Ishikawa (cell line): Measurements from ENCODE around the gene UBE2E3.

Source experiments
- CEBPB ChIP-seq: IDR thresholded peaks from 2 replicates; pipeline ENCODE4 v1.6.1; 2012
- CREB1 ChIP-seq: IDR thresholded peaks from 2 replicates; pipeline ENCODE4 v1.6.1; 2012; ENCODE audit warnings: low read depth
- EGR1 ChIP-seq: IDR thresholded peaks from 2 replicates; pipeline ENCODE4 v1.6.1; 2012
- EP300 ChIP-seq: IDR thresholded peaks from 2 replicates; pipeline ENCODE4 v1.6.1; 2012; ENCODE audit warnings: borderline replicate concordance
- FOXM1 ChIP-seq: IDR thresholded peaks from 2 replicates; pipeline ENCODE4 v1.6.1; 2012; ENCODE audit warnings: low read depth, borderline replicate concordance
- MAX ChIP-seq: IDR thresholded peaks from 2 replicates; pipeline ENCODE4 v1.6.1; 2012
- NFIC ChIP-seq: IDR thresholded peaks from 2 replicates; pipeline ENCODE4 v1.6.1; 2012
- RAD21 ChIP-seq: IDR thresholded peaks from 2 replicates; pipeline ENCODE4 v1.6.1; 2012; ENCODE audit warnings: low read depth
- TAF1 ChIP-seq: IDR thresholded peaks from 2 replicates; pipeline ENCODE4 v1.6.1; 2012; ENCODE audit warnings: low read depth, mild to moderate bottlenecking
- TCF12 ChIP-seq: IDR thresholded peaks from 2 replicates; pipeline ENCODE4 v1.6.1; 2012; ENCODE audit warnings: low read depth
- TEAD4 ChIP-seq: IDR thresholded peaks from 2 replicates; pipeline ENCODE4 v1.6.1; 2012
- USF1 ChIP-seq: IDR thresholded peaks from 2 replicates; pipeline ENCODE4 v1.6.1; 2012
- YY1 ChIP-seq: IDR thresholded peaks from 2 replicates; pipeline ENCODE4 v1.6.1; 2012; ENCODE audit warnings: low read depth
- ZBTB7A ChIP-seq: IDR thresholded peaks from 2 replicates; pipeline ENCODE4 v1.6.1; 2012; ENCODE audit warnings: low read depth
- TF ChIP-seq, protein P1 (sequence below): IDR thresholded peaks from 2 replicates; pipeline ENCODE4 v1.6.1; 2012; ENCODE audit warnings: low read depth, mild to moderate bottlenecking

Gene UBE2E3

DNA sequence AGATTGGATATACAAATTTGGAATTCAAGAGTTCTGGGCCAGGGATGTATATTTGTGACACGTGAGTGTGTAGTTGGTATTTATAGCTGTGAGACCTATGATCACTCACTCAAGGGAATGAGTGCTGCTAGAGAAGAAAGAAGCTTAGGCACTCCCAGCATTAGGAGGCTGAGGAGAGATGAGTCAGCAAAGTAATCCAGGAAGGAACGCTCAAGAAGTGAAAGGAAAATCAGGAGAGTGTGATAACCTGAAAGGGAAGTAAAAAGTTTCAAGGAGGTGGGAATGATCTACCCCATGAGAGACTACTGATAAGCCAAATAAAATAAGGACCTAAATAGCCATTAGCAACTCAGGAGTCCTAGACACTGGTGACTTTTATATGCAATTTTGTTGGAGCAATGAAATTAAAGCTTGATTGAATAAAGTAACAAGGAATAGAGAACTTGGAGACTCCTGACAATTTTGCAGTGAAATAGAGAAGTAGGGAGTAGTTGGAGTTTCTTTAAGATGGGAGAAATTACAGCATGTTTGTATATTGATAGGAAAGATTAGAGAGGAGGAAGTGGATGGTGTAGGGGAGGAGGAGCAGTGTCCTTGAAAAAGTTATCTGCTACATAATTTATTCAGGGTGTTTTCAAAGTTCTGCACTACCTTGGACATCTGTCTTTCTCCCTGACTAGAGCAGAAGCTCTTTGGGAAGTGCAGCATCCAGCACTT lies 89.9 kb downstream of the UBE2E3 start:
- TF ChIP-seq TEAD4: no peak
- no peak for TF ChIP-seq CEBPB
- TF ChIP-seq TAF1: no peak
- TF ChIP-seq FOXM1: no peak
- no peak for TF ChIP-seq CREB1
- no peak for TF ChIP-seq USF1
- no peak for TF ChIP-seq NFIC
- TF ChIP-seq EP300: no peak
- no peak for TF ChIP-seq MAX
- TF ChIP-seq TCF12: no peak
- TF ChIP-seq RAD21: no peak
- no peak for TF ChIP-seq ZBTB7A
- TF ChIP-seq, protein P1, sequence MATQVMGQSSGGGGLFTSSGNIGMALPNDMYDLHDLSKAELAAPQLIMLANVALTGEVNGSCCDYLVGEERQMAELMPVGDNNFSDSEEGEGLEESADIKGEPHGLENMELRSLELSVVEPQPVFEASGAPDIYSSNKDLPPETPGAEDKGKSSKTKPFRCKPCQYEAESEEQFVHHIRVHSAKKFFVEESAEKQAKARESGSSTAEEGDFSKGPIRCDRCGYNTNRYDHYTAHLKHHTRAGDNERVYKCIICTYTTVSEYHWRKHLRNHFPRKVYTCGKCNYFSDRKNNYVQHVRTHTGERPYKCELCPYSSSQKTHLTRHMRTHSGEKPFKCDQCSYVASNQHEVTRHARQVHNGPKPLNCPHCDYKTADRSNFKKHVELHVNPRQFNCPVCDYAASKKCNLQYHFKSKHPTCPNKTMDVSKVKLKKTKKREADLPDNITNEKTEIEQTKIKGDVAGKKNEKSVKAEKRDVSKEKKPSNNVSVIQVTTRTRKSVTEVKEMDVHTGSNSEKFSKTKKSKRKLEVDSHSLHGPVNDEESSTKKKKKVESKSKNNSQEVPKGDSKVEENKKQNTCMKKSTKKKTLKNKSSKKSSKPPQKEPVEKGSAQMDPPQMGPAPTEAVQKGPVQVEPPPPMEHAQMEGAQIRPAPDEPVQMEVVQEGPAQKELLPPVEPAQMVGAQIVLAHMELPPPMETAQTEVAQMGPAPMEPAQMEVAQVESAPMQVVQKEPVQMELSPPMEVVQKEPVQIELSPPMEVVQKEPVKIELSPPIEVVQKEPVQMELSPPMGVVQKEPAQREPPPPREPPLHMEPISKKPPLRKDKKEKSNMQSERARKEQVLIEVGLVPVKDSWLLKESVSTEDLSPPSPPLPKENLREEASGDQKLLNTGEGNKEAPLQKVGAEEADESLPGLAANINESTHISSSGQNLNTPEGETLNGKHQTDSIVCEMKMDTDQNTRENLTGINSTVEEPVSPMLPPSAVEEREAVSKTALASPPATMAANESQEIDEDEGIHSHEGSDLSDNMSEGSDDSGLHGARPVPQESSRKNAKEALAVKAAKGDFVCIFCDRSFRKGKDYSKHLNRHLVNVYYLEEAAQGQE: no peak
- no peak for TF ChIP-seq YY1
- TF ChIP-seq EGR1: no peak

- TF ChIP-seq FOXM1 (no peak), EP300 (no peak), TCF12 (no peak), ZBTB7A (no peak), EGR1 (no peak), TAF1 (no peak), RAD21 (no peak), USF1 (no peak), TEAD4 (no peak), YY1 (no peak), MAX (no peak), CREB1 (no peak), CEBPB (no peak), NFIC (no peak)
- TF ChIP-seq, protein P1: no peak
Measured at GRCh38 chr2:181070836-181071200, 90.4 kb downstream of the UBE2E3 start.

DNA sequence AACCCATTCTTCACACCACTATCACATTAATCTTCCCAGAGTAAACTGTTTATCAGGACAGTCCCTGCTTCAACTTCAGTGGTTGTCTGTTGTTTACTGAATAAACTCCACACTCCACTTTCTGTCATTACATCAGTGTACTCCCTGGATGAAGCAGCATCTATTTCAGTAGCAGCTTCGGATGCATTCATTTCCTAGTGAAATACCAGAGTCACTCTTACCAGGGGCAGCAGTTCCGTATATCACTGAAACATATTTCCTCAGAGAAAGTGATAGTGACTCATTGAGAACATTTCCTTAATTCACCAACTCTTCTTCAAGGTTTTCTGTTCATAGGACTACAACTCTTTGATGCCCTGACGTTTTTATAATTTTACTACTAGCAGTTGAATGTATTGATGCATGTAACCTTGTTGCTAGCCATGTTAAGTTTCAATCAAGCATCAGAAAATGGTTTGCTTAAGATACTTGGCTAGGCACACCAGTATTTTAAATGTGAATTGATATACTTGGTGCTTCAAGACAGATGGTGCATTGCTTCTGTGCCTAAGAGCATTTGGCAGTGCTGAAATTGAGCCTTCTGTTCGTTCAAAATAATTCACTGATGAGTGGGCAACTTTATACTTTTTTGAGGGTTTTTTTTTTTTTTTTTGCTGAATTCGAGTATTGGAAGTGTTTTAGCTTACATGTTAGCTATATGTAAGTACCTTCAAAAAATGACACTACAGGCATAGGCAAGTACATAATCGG lies 92.3 kb downstream of the UBE2E3 start:
- TF ChIP-seq CEBPB (no peak), RAD21 (no peak), TAF1 (no peak), FOXM1 (no peak)
- TF ChIP-seq, protein P1: no peak

- TF ChIP-seq TEAD4 (no peak), ZBTB7A (no peak), NFIC (no peak), CREB1 (no peak), FOXM1 (no peak), EP300 (no peak), TCF12 (no peak), MAX (no peak), YY1 (no peak), USF1 (no peak), RAD21 (no peak), TAF1 (no peak), CEBPB (no peak)
- TF ChIP-seq, protein P1: no peak
Measured at GRCh38 chr2:181073896-181074295, 93.5 kb downstream of the UBE2E3 start.
